Measurements from ENCODE around the gene SLC2A6. TPM values are rescaled to one million over a fixed set of nuclear protein-coding genes. Genes with fewer than 3 reads are reported as not detected.

Gene SLC2A6
- total RNA-seq, 6 donors from 2014 or later, result 5.2 to 17.2 (median 7.5) TPM

DNA sequence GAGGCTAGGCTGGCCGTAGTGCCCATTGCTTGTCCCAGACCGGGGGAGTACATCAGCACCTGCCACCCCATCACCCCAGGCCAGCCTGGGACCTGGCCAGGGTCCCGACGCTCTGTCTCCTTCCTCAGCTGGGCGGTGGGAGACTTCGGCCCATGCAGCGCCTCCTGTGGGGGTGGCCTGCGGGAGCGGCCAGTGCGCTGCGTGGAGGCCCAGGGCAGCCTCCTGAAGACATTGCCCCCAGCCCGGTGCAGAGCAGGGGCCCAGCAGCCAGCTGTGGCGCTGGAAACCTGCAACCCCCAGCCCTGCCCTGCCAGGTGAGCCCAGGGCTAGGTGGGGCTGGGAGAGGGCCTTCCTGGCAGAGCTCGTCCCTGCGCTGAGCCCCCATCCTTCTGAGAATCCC is 35.7 kb downstream of the SLC2A6 start:
- Histone ChIP-seq H3K9me3 (no peaks in the 10 kb centered on the region), H3K4me3 (no peak overlapping the region), H3K27me3 (no peaks in the 10 kb centered on the region), H3K36me3 (no peaks in the 10 kb centered on the region), H3K27ac (no peak overlapping the region), H3K4me1 (no peaks in the 10 kb centered on the region)
- DNase-seq (no peak), ATAC-seq (ENCODE audit: low FRiP score in 2 of 2) (no peak)
- TF ChIP-seq, protein P1, sequence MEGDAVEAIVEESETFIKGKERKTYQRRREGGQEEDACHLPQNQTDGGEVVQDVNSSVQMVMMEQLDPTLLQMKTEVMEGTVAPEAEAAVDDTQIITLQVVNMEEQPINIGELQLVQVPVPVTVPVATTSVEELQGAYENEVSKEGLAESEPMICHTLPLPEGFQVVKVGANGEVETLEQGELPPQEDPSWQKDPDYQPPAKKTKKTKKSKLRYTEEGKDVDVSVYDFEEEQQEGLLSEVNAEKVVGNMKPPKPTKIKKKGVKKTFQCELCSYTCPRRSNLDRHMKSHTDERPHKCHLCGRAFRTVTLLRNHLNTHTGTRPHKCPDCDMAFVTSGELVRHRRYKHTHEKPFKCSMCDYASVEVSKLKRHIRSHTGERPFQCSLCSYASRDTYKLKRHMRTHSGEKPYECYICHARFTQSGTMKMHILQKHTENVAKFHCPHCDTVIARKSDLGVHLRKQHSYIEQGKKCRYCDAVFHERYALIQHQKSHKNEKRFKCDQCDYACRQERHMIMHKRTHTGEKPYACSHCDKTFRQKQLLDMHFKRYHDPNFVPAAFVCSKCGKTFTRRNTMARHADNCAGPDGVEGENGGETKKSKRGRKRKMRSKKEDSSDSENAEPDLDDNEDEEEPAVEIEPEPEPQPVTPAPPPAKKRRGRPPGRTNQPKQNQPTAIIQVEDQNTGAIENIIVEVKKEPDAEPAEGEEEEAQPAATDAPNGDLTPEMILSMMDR (IDR thresholded peaks at IDR 0.05), result no peak
- TF ChIP-seq POLR2A (IDR thresholded peaks at IDR 0.05), result no peak
- no peak for TF ChIP-seq EP300 (IDR thresholded peaks at IDR 0.05)
- TF ChIP-seq POLR2AphosphoS5 (IDR thresholded peaks at IDR 0.05), result no peak
- 90 to 100% methylated on average over 1 to 4 of the region's 15 CpGs for WGBS, 2 donors

DNA sequence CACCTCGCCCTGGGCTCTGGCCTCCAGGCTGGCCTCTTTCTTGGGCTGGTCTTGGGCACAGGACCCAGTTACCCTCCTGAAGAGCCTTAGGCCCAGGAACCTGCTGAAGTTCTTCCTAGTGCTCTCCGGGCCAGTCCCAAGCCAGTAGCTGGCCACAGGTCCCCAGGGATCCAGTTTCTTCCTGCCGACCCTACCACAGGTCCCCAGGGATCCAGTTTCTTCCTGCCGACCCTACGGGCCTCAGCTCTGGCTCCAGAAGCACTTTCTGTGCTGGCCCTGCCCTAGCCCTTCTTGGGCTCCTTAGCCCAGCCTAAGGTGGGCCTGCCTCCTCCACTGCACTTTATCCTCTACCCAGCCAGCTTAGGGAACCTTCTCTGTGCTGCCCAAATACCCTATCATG is 37.3 kb downstream of the SLC2A6 start:
- Histone ChIP-seq H3K27me3 (no peaks in the 10 kb centered on the region), H3K36me3 (no peaks in the 10 kb centered on the region), H3K27ac (no peak overlapping the region), H3K9me3 (no peaks in the 10 kb centered on the region), H3K4me1 (no peaks in the 10 kb centered on the region), H3K4me3 (no peak overlapping the region)
- TF ChIP-seq EP300 (IDR thresholded peaks at IDR 0.05) (no peak), POLR2AphosphoS5 (IDR thresholded peaks at IDR 0.05) (no peak), POLR2A (IDR thresholded peaks at IDR 0.05) (no peak)
- TF ChIP-seq, protein P1 (IDR thresholded peaks at IDR 0.05), result no peak
- 64 to 89% methylated on average over 4 to 5 of the region's 5 CpGs for WGBS, 2 donors
- DNase-seq, result no peak
- ATAC-seq (ENCODE audit: low FRiP score in 2 of 2), result no peak

DNA sequence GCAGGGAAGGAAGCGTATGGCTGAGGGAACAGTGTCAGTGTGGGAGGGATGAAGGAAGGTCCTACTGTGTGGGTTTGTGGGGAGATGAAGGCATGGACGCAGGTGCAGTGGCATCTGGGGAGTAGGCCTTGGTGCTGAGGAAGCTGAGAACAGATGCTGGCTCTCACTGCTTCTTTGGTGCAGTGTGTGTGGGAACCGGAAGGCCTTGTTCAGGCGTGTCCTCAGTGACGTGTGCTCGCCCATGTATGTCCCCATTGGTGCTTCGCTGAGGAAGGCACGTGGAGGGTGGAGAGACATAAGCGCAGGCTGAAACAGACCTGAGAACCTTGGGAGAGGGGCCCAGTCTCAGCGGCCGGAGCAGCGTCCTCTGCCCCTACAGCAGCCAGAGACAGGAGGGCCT is 38.0 kb downstream of the SLC2A6 start:
- 93 to 94% methylated on average over 12 of the region's 12 CpGs for WGBS, 2 donors
- no peak overlapping the region for H3K27ac ChIP-seq
- no peaks in the 10 kb centered on the region for H3K36me3 ChIP-seq
- no peak for ATAC-seq (ENCODE audit: low FRiP score in 2 of 2)
- H3K4me3 ChIP-seq, result no peak overlapping the region
- TF ChIP-seq, protein P1 (IDR thresholded peaks at IDR 0.05), result no peak
- no peak for TF ChIP-seq EP300 (IDR thresholded peaks at IDR 0.05)
- no peak for TF ChIP-seq POLR2A (IDR thresholded peaks at IDR 0.05)
- no peak for TF ChIP-seq POLR2AphosphoS5 (IDR thresholded peaks at IDR 0.05)
- DNase-seq, result no peak
- no peaks in the 10 kb centered on the region for H3K4me1 ChIP-seq
- no peaks in the 10 kb centered on the region for H3K9me3 ChIP-seq
- H3K27me3 ChIP-seq, result no peaks in the 10 kb centered on the region

DNA sequence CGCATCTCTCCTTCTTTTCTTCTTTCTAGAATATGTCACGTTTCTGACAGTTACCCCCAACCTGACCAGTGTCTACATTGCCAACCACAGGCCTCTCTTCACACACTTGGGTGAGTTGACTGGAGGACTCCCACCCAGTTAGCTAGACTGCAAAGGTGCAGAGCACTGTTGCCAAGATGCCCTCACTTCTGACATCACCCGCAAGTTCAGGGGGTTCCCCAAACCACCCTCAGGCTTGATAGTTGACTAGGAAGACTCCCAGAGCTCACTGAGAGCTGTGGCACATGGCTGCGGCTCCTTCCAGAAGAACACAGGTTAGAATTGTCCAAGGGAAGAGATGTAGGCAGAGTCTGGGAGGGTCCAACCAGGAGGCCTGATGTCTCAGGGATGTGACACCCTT is 39.6 kb downstream of the SLC2A6 start:
- Histone ChIP-seq H3K36me3 (no peaks in the 10 kb centered on the region), H3K27ac (no peak overlapping the region), H3K27me3 (no peaks in the 10 kb centered on the region), H3K4me3 (no peak overlapping the region), H3K9me3 (no peaks in the 10 kb centered on the region), H3K4me1 (no peaks in the 10 kb centered on the region)
- no peak for TF ChIP-seq EP300 (IDR thresholded peaks at IDR 0.05)
- TF ChIP-seq POLR2A (IDR thresholded peaks at IDR 0.05), result no peak
- no peak for TF ChIP-seq POLR2AphosphoS5 (IDR thresholded peaks at IDR 0.05)
- TF ChIP-seq, protein P1 (IDR thresholded peaks at IDR 0.05), result no peak
- ATAC-seq (ENCODE audit: low FRiP score in 2 of 2), result no peak
- no peak for DNase-seq
- 69 to 89% methylated on average over 4 of the region's 4 CpGs for WGBS, 2 donors

DNA sequence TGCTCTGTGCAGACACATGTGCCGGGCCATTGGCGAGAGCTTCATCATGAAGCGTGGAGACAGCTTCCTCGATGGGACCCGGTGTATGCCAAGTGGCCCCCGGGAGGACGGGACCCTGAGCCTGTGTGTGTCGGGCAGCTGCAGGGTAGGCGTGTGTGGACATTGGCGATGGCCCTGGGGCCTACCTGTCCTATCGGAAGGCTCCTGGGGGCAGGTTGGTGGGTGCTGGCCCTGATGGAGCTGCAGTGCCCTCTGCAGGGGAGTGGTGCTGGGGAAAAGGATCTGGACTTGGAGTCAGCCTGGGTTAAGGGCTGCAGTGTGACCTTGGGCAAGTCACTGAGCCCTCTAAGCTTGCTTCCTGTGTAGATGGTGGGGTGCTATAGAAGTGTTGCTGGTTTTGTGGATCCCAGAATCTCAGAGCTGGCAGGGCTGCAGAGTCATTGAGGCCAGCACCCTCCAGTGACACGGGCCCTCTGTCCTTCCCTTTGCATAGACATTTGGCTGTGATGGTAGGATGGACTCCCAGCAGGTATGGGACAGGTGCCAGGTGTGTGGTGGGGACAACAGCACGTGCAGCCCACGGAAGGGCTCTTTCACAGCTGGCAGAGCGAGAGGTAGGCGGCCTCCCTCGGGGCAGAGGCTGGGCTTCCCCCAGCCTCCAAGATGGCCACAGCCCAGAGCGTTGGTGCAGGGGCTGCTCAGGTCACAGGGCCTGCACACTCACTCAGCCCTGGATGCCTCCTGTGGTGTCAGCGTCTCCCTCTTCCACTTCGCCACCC is 41.0 kb downstream of the SLC2A6 start:
- no peak for DNase-seq
- H3K9me3 ChIP-seq, result no peaks in the 10 kb centered on the region

More for the DNA sequence above, 41.0 kb downstream of the SLC2A6 start:
- no peak overlapping the region for H3K4me3 ChIP-seq
- no peaks in the 10 kb centered on the region for H3K36me3 ChIP-seq
- no peaks in the 10 kb centered on the region for H3K4me1 ChIP-seq
- WGBS, 2 donors, result 93 to 100% methylated on average over 1 to 20 of the region's 20 CpGs
- TF ChIP-seq POLR2A (IDR thresholded peaks at IDR 0.05), result no peak
- TF ChIP-seq EP300 (IDR thresholded peaks at IDR 0.05), result no peak
- TF ChIP-seq, protein P1 (IDR thresholded peaks at IDR 0.05), result no peak
- no peak for TF ChIP-seq POLR2AphosphoS5 (IDR thresholded peaks at IDR 0.05)
- H3K27ac ChIP-seq, result no peak overlapping the region
- ATAC-seq (ENCODE audit: low FRiP score in 2 of 2), result no peak
- no peaks in the 10 kb centered on the region for H3K27me3 ChIP-seq
